GM18526 (cell line): ENCODE measurements around the gene USP25.

ENCODE experiments used
- POLR2A ChIP-seq: IDR thresholded peaks from 3 replicates; pipeline ENCODE4 v1.6.1; 2011; ENCODE audit not compliant: insufficient read length; ENCODE audit errors: extremely low read depth

USP25 gene

DNA sequence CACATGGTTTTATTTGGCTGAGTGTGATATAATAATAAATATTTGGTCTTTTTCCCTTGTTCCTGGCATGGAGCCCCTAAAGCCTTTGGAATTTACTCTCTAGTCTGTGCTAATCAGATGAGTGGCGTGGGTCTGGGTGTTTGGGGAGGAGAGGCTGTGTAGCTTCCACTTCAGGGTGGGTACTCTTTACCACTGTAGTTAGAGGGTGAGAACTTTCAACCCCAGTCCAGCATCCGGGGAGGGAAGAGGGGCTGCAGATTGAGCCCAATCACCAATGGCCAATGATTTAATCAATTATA, 20.0 kb downstream of the USP25 start:
- TF ChIP-seq POLR2A = no peak

DNA sequence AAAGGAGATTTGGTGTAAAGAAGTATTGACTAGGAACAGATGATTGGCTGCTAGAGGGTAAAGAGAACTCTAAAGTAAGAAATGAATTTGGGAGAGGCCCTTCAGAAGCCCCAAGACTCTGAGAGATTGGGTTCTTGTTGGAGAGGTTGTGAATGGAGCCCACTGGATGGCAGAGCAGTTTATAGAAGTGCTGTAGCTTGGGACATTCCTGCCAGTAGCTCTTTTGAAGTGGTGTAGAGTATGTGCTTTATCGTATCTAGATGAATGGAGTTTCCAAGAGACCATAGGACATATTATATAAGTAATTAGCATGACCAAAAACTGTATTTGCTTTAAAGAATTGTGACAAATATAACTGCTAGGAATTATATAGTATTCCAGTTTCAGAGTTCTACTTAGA, 21.3 kb downstream of the USP25 start:
- TF ChIP-seq POLR2A = no peak

DNA sequence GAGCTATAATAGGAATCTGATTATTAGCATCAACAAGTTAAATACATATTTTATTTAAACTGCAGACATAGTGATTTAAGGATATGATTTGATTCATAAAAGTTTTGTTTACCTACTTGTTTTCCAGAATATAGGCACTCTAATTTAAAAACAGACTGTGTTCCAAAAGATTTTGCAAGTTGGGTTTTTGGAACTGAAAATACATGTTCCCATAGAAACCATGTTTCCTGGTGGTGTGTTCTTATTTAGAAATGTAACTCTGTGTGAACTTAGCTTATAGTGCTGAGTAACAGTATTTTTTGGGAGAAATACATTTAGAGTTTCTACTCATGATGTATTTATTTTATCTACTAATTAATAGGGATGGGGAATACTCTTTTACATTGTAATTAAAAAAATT, 21.8 kb downstream of the USP25 start:
- no peak for TF ChIP-seq POLR2A

DNA sequence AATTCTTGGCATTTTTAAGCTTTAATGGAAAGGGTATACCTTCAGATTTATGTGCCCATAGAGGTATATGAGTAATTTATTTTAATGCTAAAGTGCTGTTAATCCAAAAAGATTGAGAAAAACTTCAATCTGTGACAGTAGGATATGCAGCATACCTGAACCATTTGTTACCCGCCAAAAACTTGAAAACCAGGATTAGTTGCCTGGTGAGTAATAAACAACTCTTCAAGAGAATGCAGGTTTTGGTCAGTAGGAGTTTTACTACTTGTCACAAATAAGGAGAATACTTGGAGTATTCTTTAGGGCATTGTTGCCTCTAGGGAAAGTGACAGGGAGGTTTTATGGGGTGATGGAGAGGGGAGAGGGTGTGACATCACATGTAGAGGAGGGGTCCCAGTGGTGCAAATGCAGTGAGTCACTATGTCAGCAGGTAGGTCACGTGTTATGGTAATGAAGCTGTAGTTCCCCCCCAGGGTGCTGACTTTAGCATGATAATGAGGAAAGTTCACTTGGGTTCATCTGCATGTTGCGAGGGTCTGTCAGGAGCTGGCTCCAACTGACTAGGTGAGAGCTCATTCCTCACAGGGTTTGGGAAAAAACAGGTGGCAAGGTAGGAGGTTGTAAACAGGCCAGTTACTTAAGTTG, 23.1 kb downstream of the USP25 start:
- no peak for TF ChIP-seq POLR2A

DNA sequence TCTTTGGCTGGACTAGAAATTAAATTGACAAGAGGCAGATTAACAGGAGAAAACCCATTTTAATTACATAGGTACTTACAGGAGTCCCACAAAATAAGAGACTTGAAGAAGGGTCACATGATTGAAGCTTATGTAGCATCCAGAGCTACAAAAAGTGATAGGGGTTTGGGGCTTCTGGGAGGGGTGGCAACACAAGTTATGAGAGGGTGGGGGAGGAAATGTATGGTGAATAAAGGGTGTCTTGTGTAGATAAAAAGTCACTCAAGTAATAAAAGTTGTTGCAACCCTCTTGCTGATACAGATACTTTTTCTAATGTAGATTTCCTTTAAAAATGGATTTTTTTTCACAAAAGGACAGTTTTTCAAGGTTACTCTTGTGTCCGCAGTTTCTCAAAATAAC, 24.0 kb downstream of the USP25 start:
- TF ChIP-seq POLR2A = no peak

DNA sequence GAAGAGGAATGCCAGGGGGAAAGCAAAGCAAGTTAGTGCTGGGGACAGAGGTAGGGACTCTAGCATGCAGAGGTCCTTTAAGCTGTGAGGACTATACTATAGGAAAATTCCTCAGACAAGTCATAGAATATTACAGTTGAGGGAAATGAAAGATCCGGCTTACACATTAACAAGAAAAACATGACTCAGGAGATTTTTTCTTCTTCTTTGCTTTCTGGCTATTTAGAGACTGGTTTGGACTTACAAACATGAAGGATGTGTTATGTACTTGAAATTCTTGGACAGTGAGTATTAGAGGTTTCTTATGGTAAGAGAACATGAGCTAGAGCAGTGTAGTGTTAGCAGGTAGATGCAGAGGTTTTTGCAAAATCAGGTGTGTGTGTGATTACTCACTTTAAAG, 24.9 kb downstream of the USP25 start:
- TF ChIP-seq POLR2A = no peak

DNA sequence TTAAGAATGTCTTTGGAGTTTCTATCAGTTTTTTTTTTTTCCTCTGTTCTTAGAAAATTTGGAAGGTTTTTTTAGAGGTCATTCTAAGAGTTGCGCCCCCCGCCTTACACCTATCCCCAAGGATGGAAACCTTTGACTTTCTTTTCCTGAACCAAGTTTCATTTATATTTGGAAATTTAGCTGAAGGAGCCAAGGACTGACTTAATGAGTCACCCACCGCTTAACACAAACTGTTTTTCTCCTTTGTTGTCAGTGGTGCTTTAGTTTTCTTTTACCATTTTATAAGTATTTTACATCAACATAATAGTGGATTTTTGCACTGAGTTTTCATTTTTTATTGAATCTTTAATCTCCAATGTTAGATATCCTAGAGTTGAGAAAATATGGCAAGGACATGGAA, 25.3 kb downstream of the USP25 start:
- no peak for TF ChIP-seq POLR2A

DNA sequence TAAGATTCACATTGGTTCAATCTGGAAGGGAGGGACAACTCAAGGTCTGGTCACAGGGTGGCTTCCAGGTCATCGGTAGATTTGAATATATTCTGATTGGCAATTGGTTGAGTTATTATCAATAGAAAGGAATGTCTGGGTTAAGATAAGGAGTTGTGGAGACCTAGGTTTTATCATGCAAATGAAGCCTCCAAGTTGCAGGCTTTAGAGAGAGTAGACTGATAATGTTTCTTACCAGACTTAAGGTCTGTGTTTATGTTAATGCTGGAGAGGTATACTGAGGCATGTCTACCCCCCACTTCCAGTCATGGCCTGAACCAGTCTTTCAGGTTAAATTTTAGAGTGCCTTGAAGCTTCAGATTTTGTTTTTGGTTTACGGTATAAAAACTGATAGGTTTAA, 29.7 kb downstream of the USP25 start:
- no peak for TF ChIP-seq POLR2A

DNA sequence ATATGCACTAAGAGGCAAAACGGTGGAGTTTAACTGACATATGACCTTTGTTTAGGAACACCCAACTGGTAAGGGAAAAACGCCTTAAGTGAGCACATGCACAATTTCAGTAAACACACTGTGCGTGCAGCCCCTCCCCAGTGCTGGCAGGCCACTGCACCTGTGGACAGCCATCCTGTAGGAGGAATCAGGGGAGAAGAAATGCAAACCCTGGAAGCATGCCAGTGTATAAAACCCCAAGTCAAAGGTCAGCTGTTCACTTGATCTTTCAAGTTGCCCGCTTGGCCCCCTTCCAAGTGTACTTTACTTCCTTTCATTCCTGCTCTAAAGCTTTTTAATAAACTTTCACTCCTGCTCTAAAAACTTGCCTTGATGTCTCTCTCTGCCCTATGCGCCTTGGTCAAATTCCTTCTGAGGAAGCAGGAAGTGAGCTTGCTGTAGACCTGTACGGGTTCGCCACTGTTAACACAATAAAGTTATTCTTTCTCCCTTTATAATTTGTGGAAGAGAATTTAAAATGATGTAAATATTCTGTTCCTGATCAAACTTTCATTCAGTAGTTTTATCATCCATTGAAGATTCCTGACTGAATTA, 31.8 kb downstream of the USP25 start:
- no peak for TF ChIP-seq POLR2A

DNA sequence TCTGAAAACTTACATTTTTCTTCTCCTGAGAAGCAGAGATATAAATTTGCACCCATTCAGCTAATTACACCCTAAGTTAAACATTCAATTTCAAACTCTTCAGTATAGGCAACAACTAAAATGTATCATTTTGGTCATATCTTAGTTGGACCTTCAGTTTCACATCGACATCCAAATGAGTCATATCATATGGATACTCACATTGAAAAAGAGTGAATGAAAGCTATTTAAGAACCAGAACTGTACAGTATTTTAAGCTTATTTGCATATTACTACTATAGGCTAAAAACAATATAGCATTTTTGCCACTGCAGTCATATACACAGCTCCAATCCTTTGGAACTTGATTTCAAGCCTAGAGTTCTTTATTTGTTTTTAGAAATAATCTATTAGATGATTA, 33.6 kb downstream of the USP25 start:
- TF ChIP-seq POLR2A = no peak

DNA sequence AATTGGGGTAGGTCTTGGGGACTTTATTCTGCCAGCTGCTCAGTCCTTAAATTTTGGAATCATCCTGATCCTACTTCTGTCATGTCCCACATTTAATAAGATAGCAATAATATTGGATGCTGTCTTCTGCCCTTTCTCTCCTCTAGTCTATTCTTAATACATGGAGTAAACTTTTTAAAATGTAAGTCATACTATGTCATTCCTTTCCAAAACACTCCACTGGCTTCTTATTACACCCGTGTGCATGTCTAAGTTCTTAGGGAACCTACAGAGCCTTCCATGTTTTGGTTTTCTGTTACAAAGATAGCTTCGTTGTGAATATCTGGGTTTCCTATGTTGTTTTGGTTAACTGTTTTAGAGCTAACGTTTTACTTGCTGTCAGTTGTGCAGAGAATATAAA, 35.1 kb downstream of the USP25 start:
- no peak for TF ChIP-seq POLR2A

DNA sequence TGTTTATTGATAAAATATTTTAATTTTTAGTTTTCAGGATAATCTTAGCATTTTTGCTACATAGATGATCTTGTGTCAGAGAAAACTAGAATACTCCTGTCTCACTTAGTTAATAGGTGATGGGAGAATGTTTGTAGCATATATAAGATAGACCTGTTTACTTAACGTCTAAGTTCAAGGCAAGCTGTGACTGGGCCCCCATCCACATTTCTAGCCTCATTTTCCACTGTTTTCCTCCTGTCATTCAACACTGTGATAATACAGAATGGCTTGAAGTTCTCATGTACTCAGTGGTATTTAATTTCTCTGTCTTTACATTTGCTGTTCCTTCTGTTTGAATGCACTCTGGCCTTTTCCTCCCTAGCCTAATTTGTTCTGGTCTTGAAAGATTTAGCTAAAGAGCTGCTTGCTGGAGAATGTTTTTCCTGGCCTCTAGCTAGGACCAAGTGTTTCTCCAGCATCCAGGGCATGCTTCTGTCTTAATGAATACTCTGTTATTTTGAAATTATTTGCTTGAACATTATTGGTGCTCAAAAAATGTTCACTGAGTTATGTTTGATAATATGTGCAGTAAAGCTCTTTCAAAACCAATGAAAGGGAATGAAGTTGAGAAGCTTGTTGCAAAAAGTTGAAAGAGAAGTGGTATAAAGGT, 37.3 kb downstream of the USP25 start:
- TF ChIP-seq POLR2A = no peak

DNA sequence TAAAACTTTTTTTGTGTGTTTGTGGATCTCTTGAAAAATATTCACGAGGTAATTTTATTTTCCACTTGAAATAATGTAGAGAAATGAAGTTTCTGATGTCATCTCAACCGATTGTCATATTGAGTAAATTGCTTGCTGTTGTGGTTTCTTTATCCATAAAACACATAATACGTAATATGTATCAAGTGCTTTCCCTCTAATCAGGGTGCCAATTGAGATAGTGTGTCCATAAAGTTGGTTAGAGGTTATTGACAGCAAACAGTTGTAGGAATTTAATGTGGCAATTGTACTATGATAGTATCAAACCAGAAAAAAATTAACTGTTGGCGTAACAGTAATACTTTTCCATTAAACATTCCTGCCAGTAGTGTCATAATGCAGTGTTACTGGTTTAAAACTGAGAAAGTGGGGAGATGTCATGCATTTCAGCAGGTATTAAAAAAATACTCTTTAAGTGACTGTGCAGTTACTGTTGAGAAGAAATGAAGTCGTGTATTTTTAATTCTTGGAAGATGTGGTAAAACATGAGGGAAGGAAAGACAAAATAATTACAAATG, 38.3 kb downstream of the USP25 start:
- TF ChIP-seq POLR2A = no peak

DNA sequence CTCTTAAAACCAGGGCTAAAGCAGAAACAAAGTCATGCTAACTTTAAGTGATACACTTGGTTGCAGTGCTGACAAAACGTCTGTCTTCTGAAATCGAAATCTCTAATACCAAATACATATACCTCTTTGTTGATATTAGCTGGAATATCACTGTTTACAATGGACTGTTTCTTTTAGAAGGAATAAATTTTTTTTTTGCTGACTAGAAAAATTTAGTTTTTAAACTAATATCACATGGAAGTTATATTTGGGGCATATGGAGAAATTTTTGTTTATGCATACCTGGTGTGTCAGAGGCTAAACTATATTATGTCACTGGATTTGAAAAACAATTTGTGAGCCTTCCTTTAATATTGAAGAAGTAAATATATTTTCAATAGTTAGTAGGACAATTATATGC, 39.1 kb downstream of the USP25 start:
- TF ChIP-seq POLR2A = no peak

DNA sequence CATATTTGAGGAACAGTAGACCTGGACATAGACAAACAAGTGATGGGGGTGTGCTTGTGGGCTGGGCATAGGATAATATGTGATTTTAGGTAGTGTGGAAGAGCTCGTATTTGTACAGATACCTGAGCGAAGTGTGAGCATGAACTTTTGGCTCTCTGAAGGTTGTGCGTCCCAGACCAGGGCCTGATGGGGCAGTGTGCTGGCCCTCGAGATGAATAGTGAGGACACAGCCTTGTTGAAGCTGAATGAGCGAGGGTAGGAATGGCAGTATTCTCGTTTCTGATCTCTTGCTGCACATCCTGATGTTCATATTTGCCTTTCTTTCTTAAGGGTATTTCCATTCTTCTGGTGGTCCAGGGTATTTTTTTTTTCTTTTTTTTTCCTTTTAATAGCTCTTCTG, 41.5 kb downstream of the USP25 start:
- no peak for TF ChIP-seq POLR2A

DNA sequence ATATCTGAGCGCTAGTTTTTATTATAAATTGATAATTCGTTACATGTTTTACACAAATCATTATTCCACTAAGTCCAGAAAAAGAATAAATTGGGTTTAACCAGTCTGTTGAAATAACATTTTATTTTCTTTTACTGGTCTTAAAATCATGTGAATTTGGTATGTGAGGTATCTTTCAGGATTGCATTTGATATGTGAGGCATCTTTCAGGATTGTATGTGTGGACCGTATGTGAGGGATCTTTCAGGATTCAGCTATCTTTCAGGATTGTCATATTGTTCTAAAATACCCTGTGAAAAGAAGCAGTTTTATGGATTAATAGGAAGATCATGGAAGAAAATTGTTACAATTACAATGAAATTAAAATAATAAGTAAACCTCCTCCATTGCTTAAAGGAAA, 42.9 kb downstream of the USP25 start:
- TF ChIP-seq POLR2A = no peak

DNA sequence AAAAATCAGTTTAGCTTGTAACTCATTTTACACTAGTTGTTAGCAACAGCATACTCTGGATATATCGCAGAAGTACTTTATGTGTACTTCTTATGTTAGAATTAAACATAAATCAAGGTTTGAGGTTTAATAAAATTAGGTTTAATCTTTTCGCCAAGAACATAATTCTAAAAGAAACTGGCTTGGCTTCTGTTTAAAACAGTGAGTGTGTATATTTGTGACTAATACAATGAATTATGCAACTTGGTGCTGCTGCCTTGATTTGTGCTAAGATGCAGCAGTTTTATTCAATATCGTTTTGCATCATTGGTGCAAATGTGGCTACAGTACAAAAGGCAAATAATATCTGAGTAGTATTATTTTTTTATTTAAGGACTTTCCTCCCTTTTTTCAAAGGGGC, 44.8 kb downstream of the USP25 start:
- TF ChIP-seq POLR2A = no peak
